ENCODE results near the gene LSR. TPM values are rescaled to one million over a fixed set of nuclear protein-coding genes. Genes with fewer than 3 reads are reported as not detected.

LSR gene
- polyA plus RNA-seq, 1 donor (not counting 4 experiments of a cell fraction or from before 2014, with no cell fraction given): 51.3 TPM

GRCh38 chr19:35296644-35297514 is 48.1 kb downstream of the LSR start:
- Histone ChIP-seq H2AFZ (ENCODE audit: control insufficient read depth, low read length) (no peak overlapping the region), H3K27me3 (ENCODE audit: control insufficient read depth, extremely low read depth, insufficient read depth, low read length) (peaks cover 36% of the 10 kb centered on the region), H4K20me1 (ENCODE audit: control insufficient read depth, extremely low read depth, insufficient read depth, low read length) (no peaks in the 10 kb centered on the region), H3K9me3 (ENCODE audit: control insufficient read depth, low read depth, low read length) (no peaks in the 10 kb centered on the region), H3K36me3 (ENCODE audit: control insufficient read depth in 2 of 2, extremely low read depth in 1 of 2, insufficient read depth in 2 of 2, low read length in 2 of 2) (no peaks in the 10 kb centered on the region), H3K79me2 (ENCODE audit: control insufficient read depth, insufficient read depth, low read length) (no peaks in the 10 kb centered on the region), H3K4me3 (ENCODE audit: control insufficient read depth in 2 of 3, extremely low read depth in 1 of 3, insufficient read depth in 2 of 3, low read depth in 1 of 3, low read length in 3 of 3) (no peak overlapping the region), H3K9me1 (ENCODE audit: control insufficient read depth, extremely low read depth, insufficient read depth, low read length) (no peaks in the 10 kb centered on the region), H3K4me1 (ENCODE audit: control insufficient read depth, extremely low read depth, insufficient read depth, low read length) (no peaks in the 10 kb centered on the region), H3K4me2 (ENCODE audit: control insufficient read depth, extremely low read depth, insufficient read depth, low read depth, low read length) (no peak overlapping the region), H3K27ac (ENCODE audit: control insufficient read depth, insufficient read depth, low read length) (no peak overlapping the region), H3K9ac (ENCODE audit: control insufficient read depth, extremely low read depth, insufficient read depth, low read length) (no peak overlapping the region)
- DNase-seq (ENCODE audit: low read depth, low spot score) (no peak), FAIRE-seq (no peak)
- no peak for TF ChIP-seq CTCF (optimal IDR thresholded peaks at IDR 0.05 in 1 of 3, IDR thresholded peaks at IDR 0.05 in 1 of 3, conservative IDR thresholded peaks at IDR 0.05 in 1 of 3; ENCODE audit: extremely low read depth in 1 of 3, insufficient read depth in 2 of 3, low read length in 3 of 3)
- no peak for TF ChIP-seq EZH2 (IDR thresholded peaks at IDR 0.05; ENCODE audit: low read length)
- dilution Hi-C loops (cut with MboI; ENCODE audit: extremely low pct_ligation_motif_present, low sequenced_read_pairs): no loop called here

DNA sequence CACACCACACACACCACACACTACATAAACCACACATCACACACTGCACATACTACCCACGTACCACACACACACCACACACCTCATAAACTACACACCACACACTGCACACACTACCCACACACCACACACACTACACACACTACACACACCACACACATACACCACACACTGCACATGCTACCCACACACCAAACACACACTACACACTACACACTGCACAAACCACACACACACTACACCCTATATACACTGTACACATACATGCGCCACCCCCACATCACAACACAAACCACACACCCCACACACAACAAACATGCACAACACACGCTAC is 48.7 kb downstream of the LSR start:
- Histone ChIP-seq H3K9me1 (ENCODE audit: control insufficient read depth, extremely low read depth, insufficient read depth, low read length) (no peaks in the 10 kb centered on the region), H3K4me1 (ENCODE audit: control insufficient read depth, extremely low read depth, insufficient read depth, low read length) (no peaks in the 10 kb centered on the region), H2AFZ (ENCODE audit: control insufficient read depth, low read length) (no peak overlapping the region), H3K9ac (ENCODE audit: control insufficient read depth, extremely low read depth, insufficient read depth, low read length) (no peak overlapping the region), H3K27ac (ENCODE audit: control insufficient read depth, insufficient read depth, low read length) (no peak overlapping the region), H3K27me3 (ENCODE audit: control insufficient read depth, extremely low read depth, insufficient read depth, low read length) (peaks cover 31% of the 10 kb centered on the region), H3K4me3 (ENCODE audit: control insufficient read depth in 2 of 3, extremely low read depth in 1 of 3, insufficient read depth in 2 of 3, low read depth in 1 of 3, low read length in 3 of 3) (no peak overlapping the region), H3K79me2 (ENCODE audit: control insufficient read depth, insufficient read depth, low read length) (no peaks in the 10 kb centered on the region), H3K9me3 (ENCODE audit: control insufficient read depth, low read depth, low read length) (no peaks in the 10 kb centered on the region), H3K36me3 (ENCODE audit: control insufficient read depth in 2 of 2, extremely low read depth in 1 of 2, insufficient read depth in 2 of 2, low read length in 2 of 2) (no peaks in the 10 kb centered on the region), H4K20me1 (ENCODE audit: control insufficient read depth, extremely low read depth, insufficient read depth, low read length) (no peaks in the 10 kb centered on the region), H3K4me2 (ENCODE audit: control insufficient read depth, extremely low read depth, insufficient read depth, low read depth, low read length) (no peak overlapping the region)
- DNase-seq (ENCODE audit: low read depth, low spot score): no peak
- FAIRE-seq: no peak
- dilution Hi-C loops (cut with MboI; ENCODE audit: extremely low pct_ligation_motif_present, low sequenced_read_pairs): no loop called here
- TF ChIP-seq CTCF (optimal IDR thresholded peaks at IDR 0.05 in 1 of 3, IDR thresholded peaks at IDR 0.05 in 1 of 3, conservative IDR thresholded peaks at IDR 0.05 in 1 of 3; ENCODE audit: extremely low read depth in 1 of 3, insufficient read depth in 2 of 3, low read length in 3 of 3): no peak
